Mononuclear cell (primary cell): ENCODE data around the gene ICAM5. TPM values are rescaled to one million over a fixed set of nuclear protein-coding genes. Genes with fewer than 3 reads are reported as not detected.
"Not testable (repeated sequence)": the region's sequence is repeated elsewhere in the genome, so short reads cannot be mapped to it uniquely, and the experiment has no call there.

ENCODE experiments used
- H3K27me3 ChIP-seq: 2 replicates; pipeline ENCODE4 v1.6.0; 2011; ENCODE audit warnings: low read length, control low read depth; ENCODE audit not compliant: insufficient read depth
- H3K4me1 ChIP-seq: 2 replicates; pipeline ENCODE4 v1.5.1; 2011; ENCODE audit warnings: mild to moderate bottlenecking, low read length, control low read depth; ENCODE audit not compliant: insufficient read depth
- H3K4me3 ChIP-seq: 2 replicates; pipeline ENCODE4 v1.5.1; 2011; ENCODE audit warnings: mild to moderate bottlenecking, low read length, moderate library complexity
- H3K9me3 ChIP-seq: 2 replicates; pipeline ENCODE4 v1.5.1; 2011; ENCODE audit warnings: low read depth, mild to moderate bottlenecking, control low read depth, low read length
- total RNA-seq: library from RNA; depleted of rRNA; stranded (reverse); fragments of >200 nt; gene quantifications from one replicate; pipeline ENCODE4 v1.2.3, GENCODE V29; 2012

Gene ICAM5
- total RNA-seq, 1 donor, result 0.42 TPM

DNA sequence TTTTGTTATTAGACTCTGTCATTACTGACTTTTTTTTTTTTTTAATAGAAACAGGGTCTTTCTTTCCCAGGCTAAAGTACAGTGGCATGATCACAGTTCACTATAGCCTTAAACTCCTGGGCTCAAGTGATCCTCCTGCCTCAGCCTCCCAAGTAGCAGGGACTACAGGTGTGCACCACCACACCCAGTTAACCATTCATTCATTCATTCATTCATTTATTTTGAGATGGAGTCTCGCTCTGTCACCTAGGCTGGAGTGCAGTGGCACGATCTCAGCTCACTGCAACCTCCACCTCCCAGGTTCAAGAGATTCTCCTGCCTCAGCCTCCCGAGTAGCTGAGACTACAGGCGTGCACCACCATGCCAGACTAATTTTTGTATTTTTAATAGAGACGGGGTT is 7.7 kb upstream of the ICAM5 start:
- not testable (repeated sequence) for H3K9me3 ChIP-seq, H3K4me3 ChIP-seq, H3K27me3 ChIP-seq
- peaks cover 27% of the 10 kb centered on the region for H3K4me1 ChIP-seq

DNA sequence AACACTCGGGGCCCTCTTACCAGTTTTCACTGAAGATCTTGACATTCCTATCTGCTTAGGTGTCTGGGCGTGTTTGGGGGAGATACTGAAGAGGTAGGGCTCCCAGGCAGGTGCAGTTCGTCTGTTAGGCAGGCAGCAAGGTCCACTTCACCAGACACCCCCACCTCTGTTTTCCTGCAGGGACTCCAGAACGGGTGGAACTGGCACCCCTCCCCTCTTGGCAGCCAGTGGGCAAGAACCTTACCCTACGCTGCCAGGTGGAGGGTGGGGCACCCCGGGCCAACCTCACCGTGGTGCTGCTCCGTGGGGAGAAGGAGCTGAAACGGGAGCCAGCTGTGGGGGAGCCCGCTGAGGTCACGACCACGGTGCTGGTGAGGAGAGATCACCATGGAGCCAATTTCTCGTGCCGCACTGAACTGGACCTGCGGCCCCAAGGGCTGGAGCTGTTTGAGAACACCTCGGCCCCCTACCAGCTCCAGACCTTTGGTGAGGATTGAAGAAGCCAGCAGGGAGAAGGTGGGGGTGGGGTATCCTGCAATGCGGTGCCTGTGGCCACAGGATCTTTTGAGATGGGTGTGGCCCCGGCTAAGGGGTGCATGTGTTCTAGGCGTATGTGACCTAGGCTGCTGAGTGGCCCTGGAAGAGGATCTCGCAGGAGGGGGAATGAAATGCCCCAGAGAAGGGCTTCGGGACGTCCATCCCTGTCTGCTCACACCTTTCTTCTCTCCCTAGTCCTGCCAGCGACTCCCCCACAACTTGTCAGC is 6.3 kb upstream of the ICAM5 start:
- Histone ChIP-seq H3K4me1 (peaks cover 42% of the 10 kb centered on the region), H3K4me3 (no peak overlapping the region), H3K9me3 (no peaks in the 10 kb centered on the region), H3K27me3 (peaks cover 11% of the 10 kb centered on the region)

DNA sequence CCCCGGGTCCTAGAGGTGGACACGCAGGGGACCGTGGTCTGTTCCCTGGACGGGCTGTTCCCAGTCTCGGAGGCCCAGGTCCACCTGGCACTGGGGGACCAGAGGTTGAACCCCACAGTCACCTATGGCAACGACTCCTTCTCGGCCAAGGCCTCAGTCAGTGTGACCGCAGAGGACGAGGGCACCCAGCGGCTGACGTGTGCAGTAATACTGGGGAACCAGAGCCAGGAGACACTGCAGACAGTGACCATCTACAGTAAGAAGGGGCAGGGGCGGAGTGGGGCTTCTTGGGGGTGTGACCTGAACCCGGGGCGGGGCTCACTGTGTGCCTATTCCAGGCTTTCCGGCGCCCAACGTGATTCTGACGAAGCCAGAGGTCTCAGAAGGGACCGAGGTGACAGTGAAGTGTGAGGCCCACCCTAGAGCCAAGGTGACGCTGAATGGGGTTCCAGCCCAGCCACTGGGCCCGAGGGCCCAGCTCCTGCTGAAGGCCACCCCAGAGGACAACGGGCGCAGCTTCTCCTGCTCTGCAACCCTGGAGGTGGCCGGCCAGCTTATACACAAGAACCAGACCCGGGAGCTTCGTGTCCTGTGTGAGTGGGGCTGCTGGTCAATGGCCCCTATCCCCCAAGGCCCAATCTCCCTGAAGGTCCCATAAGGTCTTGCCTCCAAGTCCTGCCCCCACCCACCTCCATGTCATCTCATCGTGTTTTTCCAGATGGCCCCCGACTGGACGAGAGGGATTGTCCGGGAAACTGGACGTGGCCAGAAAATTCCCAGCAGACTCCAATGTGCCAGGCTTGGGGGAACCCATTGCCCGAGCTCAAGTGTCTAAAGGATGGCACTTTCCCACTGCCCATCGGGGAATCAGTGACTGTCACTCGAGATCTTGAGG is 5.4 kb upstream of the ICAM5 start:
- Histone ChIP-seq H3K27me3 (peaks cover 20% of the 10 kb centered on the region), H3K4me1 (peaks cover 49% of the 10 kb centered on the region), H3K9me3 (no peaks in the 10 kb centered on the region), H3K4me3 (no peak overlapping the region)

- H3K4me3 ChIP-seq, result no peak overlapping the region
- no peaks in the 10 kb centered on the region for H3K9me3 ChIP-seq
- H3K4me1 ChIP-seq, result peaks cover 49% of the 10 kb centered on the region
- peaks cover 25% of the 10 kb centered on the region for H3K27me3 ChIP-seq
Observed at GRCh38 chr19:10284960-10285278, 4.8 kb upstream of the ICAM5 start.

DNA sequence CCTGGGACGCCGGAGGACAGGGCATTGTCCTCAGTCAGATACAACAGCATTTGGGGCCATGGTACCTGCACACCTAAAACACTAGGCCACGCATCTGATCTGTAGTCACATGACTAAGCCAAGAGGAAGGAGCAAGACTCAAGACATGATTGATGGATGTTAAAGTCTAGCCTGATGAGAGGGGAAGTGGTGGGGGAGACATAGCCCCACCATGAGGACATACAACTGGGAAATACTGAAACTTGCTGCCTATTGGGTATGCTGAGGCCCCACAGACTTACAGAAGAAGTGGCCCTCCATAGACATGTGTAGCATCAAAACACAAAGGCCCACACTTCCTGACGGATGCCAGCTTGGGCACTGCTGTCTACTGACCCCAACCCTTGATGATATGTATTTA is 4.4 kb upstream of the ICAM5 start:
- peaks cover 54% of the 10 kb centered on the region for H3K4me1 ChIP-seq

GRCh38 chr19:10286803-10287737 is 2.7 kb upstream of the ICAM5 start, which contains the start of gene ICAM4:
ICAM4 (plus strand) TSS chr19:10286955; CDS start chr19:10287013, 58 bp downstream.
- Histone ChIP-seq H3K9me3 (no peaks in the 10 kb centered on the region), H3K4me3 (no peak within 1 kb of the TSS), H3K4me1 (peaks cover 71% of the 10 kb centered on the region), H3K27me3 (peaks cover 46% of the 10 kb centered on the region)

More for the DNA sequence above, 4.4 kb upstream of the ICAM5 start:
- peaks cover 29% of the 10 kb centered on the region for H3K27me3 ChIP-seq
- H3K9me3 ChIP-seq, result no peaks in the 10 kb centered on the region
- H3K4me3 ChIP-seq, result no peak overlapping the region

- Histone ChIP-seq H3K4me1 (peaks cover 87% of the 10 kb centered on the region), H3K9me3 (no peaks in the 10 kb centered on the region), H3K27me3 (peaks cover 62% of the 10 kb centered on the region), H3K4me3 (no peak overlapping the region)
Observed at GRCh38 chr19:10288662-10289166, 1.0 kb upstream of the ICAM5 start.

DNA sequence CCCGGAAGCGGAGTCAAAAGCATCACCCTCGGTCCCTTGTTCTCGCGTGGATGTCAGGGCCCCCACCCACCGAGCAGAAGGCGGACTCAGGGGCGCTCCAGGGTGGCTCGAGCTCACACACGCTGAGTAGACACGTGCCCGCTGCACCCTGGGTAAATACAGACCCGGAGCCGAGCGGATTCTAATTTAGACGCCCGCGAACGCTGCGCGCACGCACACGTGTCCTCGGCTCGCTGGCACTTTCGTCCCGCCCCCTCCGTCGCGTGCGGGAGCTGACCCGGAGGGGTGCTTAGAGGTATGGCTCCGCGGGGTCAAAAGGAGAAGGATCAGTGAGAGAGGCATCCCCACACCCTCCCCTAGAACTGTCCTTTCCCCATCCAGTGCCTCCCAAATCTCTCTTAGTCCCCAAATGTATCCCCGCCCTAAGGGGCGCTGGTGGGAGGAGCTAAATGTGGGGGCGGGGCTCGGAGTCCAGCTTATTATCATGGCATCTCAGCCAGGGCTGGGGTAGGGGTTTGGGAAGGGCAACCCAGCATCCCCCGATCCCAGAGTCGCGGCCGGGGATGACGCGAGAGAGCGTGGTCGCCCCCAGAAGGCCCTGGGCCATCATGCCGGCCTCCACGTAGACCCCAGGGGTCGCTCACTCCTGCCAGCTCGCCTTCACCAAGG is 451 bp upstream of the ICAM5 start:
- peaks cover 68% of the 10 kb centered on the region for H3K27me3 ChIP-seq
- H3K4me3 ChIP-seq, result no peak overlapping the region
- no peaks in the 10 kb centered on the region for H3K9me3 ChIP-seq
- peaks cover 89% of the 10 kb centered on the region for H3K4me1 ChIP-seq

DNA sequence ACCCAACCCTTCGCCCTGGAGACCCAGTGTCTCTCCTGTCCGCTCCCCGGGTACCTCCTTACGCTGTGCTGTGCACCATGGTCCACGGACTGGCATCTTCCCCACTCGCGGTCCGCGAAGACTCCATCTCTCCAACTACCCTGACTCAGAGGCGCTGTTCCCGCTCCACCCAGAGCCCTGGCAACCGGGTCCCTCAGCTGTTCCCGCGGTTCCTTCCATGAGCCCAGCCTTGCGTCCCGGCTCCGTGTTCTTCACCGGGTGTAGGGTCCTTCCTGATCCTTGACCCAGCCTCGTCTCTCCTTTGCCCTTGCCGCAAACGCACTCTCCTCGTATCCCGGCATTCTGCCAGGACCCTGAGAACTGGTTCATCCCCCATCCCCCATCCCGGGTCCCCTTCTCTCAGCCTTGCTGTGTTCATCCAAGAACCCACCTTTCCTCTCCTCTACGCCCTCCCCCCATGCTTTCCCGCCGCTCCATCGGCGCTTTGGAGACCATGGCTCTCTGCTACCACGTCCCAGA is 664 bp downstream of the ICAM5 start:
- no peaks in the 10 kb centered on the region for H3K9me3 ChIP-seq
- no peak overlapping the region for H3K4me3 ChIP-seq
- H3K4me1 ChIP-seq, result peaks cover 96% of the 10 kb centered on the region
- H3K27me3 ChIP-seq, result peaks cover 79% of the 10 kb centered on the region

DNA sequence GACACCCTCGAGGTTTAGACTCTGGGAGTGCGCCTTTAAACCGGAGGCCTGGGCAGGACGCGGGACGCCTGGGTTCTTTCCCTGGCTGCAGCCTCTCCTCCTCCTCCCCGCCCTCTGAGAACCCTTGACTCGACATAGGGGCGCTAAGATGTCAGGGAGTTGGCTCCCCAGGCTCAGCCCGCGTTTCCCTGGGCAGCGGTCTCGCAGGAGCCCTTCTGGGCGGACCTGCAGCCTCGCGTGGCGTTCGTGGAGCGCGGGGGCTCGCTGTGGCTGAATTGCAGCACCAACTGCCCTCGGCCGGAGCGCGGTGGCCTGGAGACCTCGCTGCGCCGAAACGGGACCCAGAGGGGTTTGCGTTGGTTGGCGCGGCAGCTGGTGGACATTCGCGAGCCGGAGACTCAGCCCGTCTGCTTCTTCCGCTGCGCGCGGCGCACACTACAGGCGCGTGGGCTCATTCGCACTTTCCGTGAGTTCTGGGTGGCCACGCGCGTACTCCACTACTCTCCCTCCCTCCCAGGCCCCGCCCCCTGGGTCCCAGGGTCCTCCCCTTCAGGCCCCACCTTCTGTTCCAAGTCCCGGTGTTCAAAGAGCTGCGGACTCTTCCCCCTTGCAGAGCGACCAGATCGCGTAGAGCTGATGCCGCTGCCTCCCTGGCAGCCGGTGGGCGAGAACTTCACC is 1.3 kb downstream of the ICAM5 start:
- no peaks in the 10 kb centered on the region for H3K9me3 ChIP-seq
- peaks cover 82% of the 10 kb centered on the region for H3K27me3 ChIP-seq
- peaks cover 96% of the 10 kb centered on the region for H3K4me1 ChIP-seq
- no peak overlapping the region for H3K4me3 ChIP-seq

GRCh38 chr19:10291554-10292205 is 1.9 kb downstream of the ICAM5 start:
- Histone ChIP-seq H3K27me3 (peaks cover 84% of the 10 kb centered on the region), H3K4me1 (peaks cover 93% of the 10 kb centered on the region), H3K4me3 (no peak overlapping the region), H3K9me3 (no peaks in the 10 kb centered on the region)

- Histone ChIP-seq H3K4me1 (peaks cover 87% of the 10 kb centered on the region), H3K9me3 (no peaks in the 10 kb centered on the region), H3K27me3 (peaks cover 85% of the 10 kb centered on the region), H3K4me3 (no peak overlapping the region)
Observed at GRCh38 chr19:10292206-10292788, 2.5 kb downstream of the ICAM5 start.
